Upper lobe of right lung (tissue), 1 donor: Measurements from ENCODE around the gene PADI2. TPM values are rescaled to one million over a fixed set of nuclear protein-coding genes. Genes with fewer than 3 reads are reported as not detected.

Source experiments
- ATAC-seq: fragments of 200-7000 bp; cut with Tn5 transposase; one replicate; pipeline ENCODE4 v1.9.1; 2020; ENCODE audit warnings: mild to moderate bottlenecking, moderate library complexity
- DNase-seq: peaks from one replicate; pipeline ENCODE4 v3.0.0-alpha.2; 2020
- H3K27ac ChIP-seq: fragments of 200-600 bp; one replicate; pipeline ENCODE4 v1.8.0; 2022
- H3K27me3 ChIP-seq: fragments of 200-600 bp; one replicate; pipeline ENCODE4 v1.8.0; 2022; ENCODE audit warnings: mild to moderate bottlenecking
- H3K36me3 ChIP-seq: fragments of 200-600 bp; one replicate; pipeline ENCODE4 v1.8.0; 2022
- H3K4me1 ChIP-seq: fragments of 200-600 bp; one replicate; pipeline ENCODE4 v1.8.0; 2022
- H3K4me3 ChIP-seq: fragments of 200-600 bp; one replicate; pipeline ENCODE4 v1.8.0; 2022; ENCODE audit warnings: mild to moderate bottlenecking
- H3K9me3 ChIP-seq: fragments of 200-600 bp; one replicate; pipeline ENCODE4 v1.8.0; 2022
- intact Hi-C: fragments of 100-400 bp; cut with DNase I; formaldehyde crosslinking; loops from one replicate; pipeline ENCODE4 v1.11.0; 2022
- total RNA-seq: library from RNA; stranded (reverse); fragmentation: NEBNext Ultra II Directional; extraction: Animal tissue kit (Norgen Biotek cat#: 25700); gene quantifications from one replicate; pipeline ENCODE4 v1.2.1, GENCODE V29; 2021
- TF ChIP-seq, protein P1 (sequence below): fragments of 200-600 bp; IDR thresholded peaks from one replicate; pipeline ENCODE4 v1.8.0; 2022; ENCODE audit warnings: antibody characterized with exemption
- donor health status: DM: no; HTN: yes; CAD: no; lungs with severe emphysema.

PADI2 gene
- total RNA-seq, 1 donor from 2014 or later = 20.0 TPM

DNA sequence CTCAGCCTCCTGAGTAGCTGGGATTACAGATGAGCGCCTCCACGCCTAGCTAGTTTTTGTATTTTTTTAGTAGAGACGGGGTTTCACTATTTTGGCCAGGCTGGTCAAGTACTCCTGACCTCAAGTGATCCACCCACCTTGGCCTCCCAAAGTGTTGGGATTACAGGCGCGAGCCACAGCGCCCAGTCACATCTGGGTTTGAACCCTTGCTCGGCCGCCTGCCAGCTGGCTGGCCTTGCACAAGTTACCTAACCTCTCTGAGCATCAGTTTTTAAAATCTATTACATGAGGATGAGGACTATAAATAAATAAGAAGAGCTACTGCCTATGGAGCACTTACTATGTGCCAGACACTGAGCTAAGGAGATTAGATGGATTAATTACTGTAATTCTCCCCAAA lies 17.7 kb upstream of the PADI2 start:
- no peaks in the 10 kb centered on the region for H3K27me3 ChIP-seq
- DNase-seq = no peak
- H3K4me1 ChIP-seq = no peaks in the 10 kb centered on the region
- TF ChIP-seq, protein P1, sequence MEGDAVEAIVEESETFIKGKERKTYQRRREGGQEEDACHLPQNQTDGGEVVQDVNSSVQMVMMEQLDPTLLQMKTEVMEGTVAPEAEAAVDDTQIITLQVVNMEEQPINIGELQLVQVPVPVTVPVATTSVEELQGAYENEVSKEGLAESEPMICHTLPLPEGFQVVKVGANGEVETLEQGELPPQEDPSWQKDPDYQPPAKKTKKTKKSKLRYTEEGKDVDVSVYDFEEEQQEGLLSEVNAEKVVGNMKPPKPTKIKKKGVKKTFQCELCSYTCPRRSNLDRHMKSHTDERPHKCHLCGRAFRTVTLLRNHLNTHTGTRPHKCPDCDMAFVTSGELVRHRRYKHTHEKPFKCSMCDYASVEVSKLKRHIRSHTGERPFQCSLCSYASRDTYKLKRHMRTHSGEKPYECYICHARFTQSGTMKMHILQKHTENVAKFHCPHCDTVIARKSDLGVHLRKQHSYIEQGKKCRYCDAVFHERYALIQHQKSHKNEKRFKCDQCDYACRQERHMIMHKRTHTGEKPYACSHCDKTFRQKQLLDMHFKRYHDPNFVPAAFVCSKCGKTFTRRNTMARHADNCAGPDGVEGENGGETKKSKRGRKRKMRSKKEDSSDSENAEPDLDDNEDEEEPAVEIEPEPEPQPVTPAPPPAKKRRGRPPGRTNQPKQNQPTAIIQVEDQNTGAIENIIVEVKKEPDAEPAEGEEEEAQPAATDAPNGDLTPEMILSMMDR = no peak
- intact Hi-C loops = no loop called here
- H3K9me3 ChIP-seq = no peaks in the 10 kb centered on the region
- no peak for ATAC-seq
- H3K36me3 ChIP-seq = no peaks in the 10 kb centered on the region
- H3K27ac ChIP-seq = no peak overlapping the region
- no peak overlapping the region for H3K4me3 ChIP-seq

DNA sequence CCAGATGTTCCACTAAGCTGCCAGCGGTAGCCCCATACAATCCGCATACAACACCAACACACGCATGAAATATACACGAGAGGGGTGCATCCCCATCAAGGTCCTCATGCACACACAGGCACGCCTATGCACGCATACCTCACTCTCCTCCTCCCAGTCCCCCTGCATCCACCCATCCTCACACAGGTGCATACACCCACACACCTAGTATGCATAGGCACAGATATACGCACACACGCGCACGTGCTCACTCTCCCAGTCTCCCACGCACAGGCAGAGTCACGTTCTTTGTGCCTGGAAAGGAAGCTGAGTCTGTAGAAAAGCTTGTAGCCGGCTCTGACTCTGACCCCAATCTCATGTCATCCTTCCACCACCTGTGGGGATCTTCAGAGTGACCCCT lies 16.9 kb upstream of the PADI2 start:
- Histone ChIP-seq H3K4me1 (no peaks in the 10 kb centered on the region), H3K4me3 (no peak overlapping the region), H3K27me3 (no peaks in the 10 kb centered on the region), H3K9me3 (no peaks in the 10 kb centered on the region), H3K27ac (no peak overlapping the region), H3K36me3 (no peaks in the 10 kb centered on the region)
- ATAC-seq (no peak), DNase-seq (no peak)
- TF ChIP-seq, protein P1 = no peak
- intact Hi-C loops = no loop called here

DNA sequence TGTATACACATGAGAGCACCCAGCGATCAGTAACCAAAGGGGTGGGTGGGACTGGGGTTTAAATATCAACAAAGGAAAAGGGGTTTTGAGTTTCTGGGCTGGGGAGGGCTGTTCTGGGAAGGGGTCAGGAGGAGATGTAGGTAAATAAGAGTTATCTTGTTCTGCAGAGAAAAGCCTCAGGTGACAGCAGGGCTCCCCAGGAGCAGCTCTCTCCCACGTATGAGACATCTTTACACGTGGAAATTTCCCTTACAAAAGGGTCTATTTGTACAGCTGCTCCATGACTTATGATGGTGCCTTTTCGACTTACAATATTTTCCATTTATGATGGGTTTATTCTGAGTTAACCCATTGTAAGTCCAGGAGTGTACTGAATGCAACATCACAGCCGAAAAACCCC lies 16.3 kb upstream of the PADI2 start:
- no peak overlapping the region for H3K4me3 ChIP-seq
- no peaks in the 10 kb centered on the region for H3K4me1 ChIP-seq
- ATAC-seq = no peak
- TF ChIP-seq, protein P1 = no peak
- H3K9me3 ChIP-seq = no peaks in the 10 kb centered on the region
- H3K27ac ChIP-seq = no peak overlapping the region
- H3K27me3 ChIP-seq = no peaks in the 10 kb centered on the region
- no peaks in the 10 kb centered on the region for H3K36me3 ChIP-seq
- intact Hi-C loops = no loop called here
- DNase-seq = no peak

DNA sequence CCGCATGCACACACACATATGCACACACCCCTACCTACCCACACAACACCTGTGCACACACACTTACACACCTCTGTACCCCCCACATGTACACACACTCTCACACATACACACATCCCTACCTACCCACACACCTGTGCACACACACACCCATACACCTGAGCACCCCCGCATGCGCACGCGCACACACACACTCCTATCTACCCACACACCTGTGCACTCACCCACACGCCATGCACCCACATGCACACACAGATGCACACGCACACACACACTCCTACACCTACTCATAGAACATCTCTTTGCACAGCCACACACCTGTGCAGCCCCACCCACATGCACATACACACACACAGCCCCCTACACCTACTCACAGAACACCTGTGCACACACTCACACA lies 15.5 kb upstream of the PADI2 start:
- H3K36me3 ChIP-seq = no peaks in the 10 kb centered on the region
- no peak for ATAC-seq
- H3K27me3 ChIP-seq = no peaks in the 10 kb centered on the region
- no peaks in the 10 kb centered on the region for H3K4me1 ChIP-seq
- H3K4me3 ChIP-seq = no peak overlapping the region
- intact Hi-C loops = no loop called here
- no peaks in the 10 kb centered on the region for H3K9me3 ChIP-seq
- no peak overlapping the region for H3K27ac ChIP-seq
- TF ChIP-seq, protein P1 = no peak
- no peak for DNase-seq

DNA sequence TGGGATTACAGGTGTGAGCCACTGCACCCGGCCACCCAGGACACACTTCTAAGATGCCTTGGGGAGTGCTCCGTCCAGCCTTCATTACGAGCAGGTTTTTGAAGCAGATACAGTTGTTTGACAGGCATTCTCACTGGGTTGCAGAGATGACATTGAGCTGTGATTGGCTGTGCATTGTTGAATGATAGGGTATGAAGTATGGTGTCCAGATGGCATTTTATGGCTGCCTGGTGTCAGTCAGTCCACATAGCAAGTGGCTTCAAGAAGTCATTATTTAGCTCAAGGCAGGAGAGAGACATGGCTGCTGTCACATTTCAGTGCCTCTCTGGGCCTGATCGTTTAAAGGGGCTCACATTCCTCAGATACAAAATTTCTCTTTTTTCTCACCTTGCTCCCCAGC lies 14.8 kb upstream of the PADI2 start:
- DNase-seq = no peak
- no peaks in the 10 kb centered on the region for H3K27me3 ChIP-seq
- intact Hi-C loops = no loop called here

More for the DNA sequence above, 14.8 kb upstream of the PADI2 start:
- TF ChIP-seq, protein P1 = no peak
- H3K9me3 ChIP-seq = no peaks in the 10 kb centered on the region
- no peaks in the 10 kb centered on the region for H3K36me3 ChIP-seq
- peaks cover under 1% of the 10 kb centered on the region for H3K4me1 ChIP-seq
- no peak overlapping the region for H3K27ac ChIP-seq
- no peak overlapping the region for H3K4me3 ChIP-seq
- no peak for ATAC-seq
